Effector memory CD4-positive, alpha-beta T cell (primary cell): ENCODE data around the gene PTPRD.

ENCODE experiments used
- DNase-seq, 3 donors: peaks; one replicate each; pipeline ENCODE4 v3.0.0-alpha.2; 2020
- H3K27ac ChIP-seq: 2 replicates; pipeline ENCODE4 v1.7.0; 2013; ENCODE audit warnings: mild to moderate bottlenecking, low read length, moderate library complexity; ENCODE audit not compliant: insufficient read depth, poor library complexity, severe bottlenecking
- H3K27me3 ChIP-seq: replicated peaks from 2 replicates; pipeline ENCODE4 v1.7.0; 2013; ENCODE audit warnings: mild to moderate bottlenecking, low read length; ENCODE audit not compliant: insufficient read depth, control insufficient read depth, poor library complexity, severe bottlenecking
- H3K36me3 ChIP-seq: 2 replicates; pipeline ENCODE4 v1.7.0; 2013; ENCODE audit warnings: mild to moderate bottlenecking, low read length, moderate library complexity; ENCODE audit not compliant: control insufficient read depth, insufficient read depth
- H3K4me1 ChIP-seq: 2 replicates; pipeline ENCODE4 v1.7.0; 2013; ENCODE audit warnings: low read length, mild to moderate bottlenecking; ENCODE audit not compliant: control insufficient read depth, insufficient read depth, poor library complexity, severe bottlenecking
- H3K4me3 ChIP-seq: 2 replicates; pipeline ENCODE4 v1.7.0; 2013; ENCODE audit warnings: low read length, low read depth, mild to moderate bottlenecking; ENCODE audit not compliant: insufficient read depth, poor library complexity, severe bottlenecking
- H3K9me3 ChIP-seq: 2 replicates; pipeline ENCODE4 v1.7.0; 2013; ENCODE audit warnings: mild to moderate bottlenecking, low read length, moderate library complexity; ENCODE audit not compliant: control insufficient read depth

The PTPRD gene

GRCh38 chr9:9847750-9848149 is 765.1 kb downstream of the PTPRD start:
- Histone ChIP-seq H3K27me3 (no peaks in the 10 kb centered on the region), H3K4me3 (no peak overlapping the region), H3K9me3 (no peaks in the 10 kb centered on the region), H3K27ac (no peak overlapping the region), H3K36me3 (no peaks in the 10 kb centered on the region), H3K4me1 (no peaks in the 10 kb centered on the region)
- DNase-seq: no peak

DNA sequence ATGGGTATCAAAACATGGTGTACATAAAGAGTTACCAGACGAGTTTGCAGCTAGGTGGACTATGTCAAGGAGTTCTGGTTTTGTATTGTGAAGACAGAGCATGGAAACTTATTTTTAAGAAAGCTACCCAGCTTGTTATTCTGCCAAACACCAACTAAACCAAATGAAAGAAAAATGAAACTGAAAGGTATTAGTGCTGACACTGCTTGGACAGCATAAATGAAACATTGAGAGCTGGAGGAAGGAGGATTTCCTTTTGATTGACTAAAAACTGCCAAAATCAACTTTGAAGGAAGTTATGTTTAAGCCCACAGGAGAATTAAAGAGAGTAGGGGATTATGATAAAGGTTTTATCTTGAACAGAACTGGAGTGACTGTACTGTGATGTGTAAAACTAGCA is 766.2 kb downstream of the PTPRD start:
- Histone ChIP-seq H3K4me1 (no peaks in the 10 kb centered on the region), H3K27ac (no peak overlapping the region), H3K4me3 (no peak overlapping the region), H3K36me3 (no peaks in the 10 kb centered on the region), H3K9me3 (no peaks in the 10 kb centered on the region), H3K27me3 (no peaks in the 10 kb centered on the region)
- no peak for DNase-seq

DNA sequence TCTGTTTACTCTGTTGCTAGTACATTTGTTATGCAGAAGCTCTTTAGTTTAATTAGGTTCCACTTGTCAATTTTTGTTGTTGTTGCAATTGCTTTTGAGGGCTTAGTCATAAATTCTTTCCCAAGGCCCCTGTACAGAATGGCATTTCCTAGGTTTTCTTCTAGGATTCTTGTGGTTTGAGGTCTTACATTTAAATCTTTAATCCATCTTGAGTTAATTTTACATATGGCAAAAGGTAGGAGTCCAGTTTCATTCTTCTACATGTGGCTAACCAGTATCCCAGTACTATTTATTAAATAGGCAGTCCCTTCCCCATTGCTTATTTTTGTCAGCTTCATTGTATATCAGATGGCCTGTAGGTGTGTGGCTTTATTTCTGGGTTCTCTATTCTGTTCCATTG is 792.4 kb downstream of the PTPRD start:
- no peaks in the 10 kb centered on the region for H3K9me3 ChIP-seq
- no peak for DNase-seq
- no peaks in the 10 kb centered on the region for H3K27me3 ChIP-seq
- H3K27ac ChIP-seq: no peak overlapping the region
- H3K36me3 ChIP-seq: no peaks in the 10 kb centered on the region
- H3K4me1 ChIP-seq: no peaks in the 10 kb centered on the region
- no peak overlapping the region for H3K4me3 ChIP-seq

- Histone ChIP-seq H3K4me1 (no peaks in the 10 kb centered on the region), H3K27ac (no peak overlapping the region), H3K4me3 (no peak overlapping the region), H3K9me3 (no peaks in the 10 kb centered on the region), H3K36me3 (no peaks in the 10 kb centered on the region), H3K27me3 (no peaks in the 10 kb centered on the region)
- DNase-seq: no peak
Observed at GRCh38 chr9:9819886-9820285, 792.9 kb downstream of the PTPRD start.

- H3K27me3 ChIP-seq: no peaks in the 10 kb centered on the region
- DNase-seq: no peak
Observed at GRCh38 chr9:9817176-9817575, 795.6 kb downstream of the PTPRD start.

DNA sequence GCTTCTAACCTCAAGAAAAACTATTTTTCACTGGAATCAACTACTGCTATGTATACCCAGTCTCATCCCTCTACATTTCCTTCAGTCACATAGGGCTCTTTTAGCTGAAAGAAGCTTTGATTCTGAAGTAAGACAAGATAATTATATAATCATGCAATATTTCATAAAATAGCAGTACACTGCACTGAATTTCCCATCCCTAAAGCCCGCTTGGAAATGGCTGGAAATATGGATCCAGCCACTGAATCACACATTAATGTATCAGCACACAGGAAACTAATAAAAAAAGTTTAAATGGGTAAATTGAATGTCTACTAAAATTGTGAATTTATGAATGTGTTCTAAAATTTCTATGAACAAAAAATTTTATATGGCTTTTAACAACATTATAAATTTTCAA is 808.7 kb downstream of the PTPRD start:
- DNase-seq: no peak
- no peaks in the 10 kb centered on the region for H3K9me3 ChIP-seq
- no peak overlapping the region for H3K27ac ChIP-seq
- no peaks in the 10 kb centered on the region for H3K36me3 ChIP-seq
- H3K4me1 ChIP-seq: no peaks in the 10 kb centered on the region
- no peak overlapping the region for H3K4me3 ChIP-seq
- no peaks in the 10 kb centered on the region for H3K27me3 ChIP-seq

More at GRCh38 chr9:9817176-9817575, 795.6 kb downstream of the PTPRD start:
- H3K36me3 ChIP-seq: no peaks in the 10 kb centered on the region
- no peak overlapping the region for H3K27ac ChIP-seq
- H3K4me1 ChIP-seq: no peaks in the 10 kb centered on the region
- no peaks in the 10 kb centered on the region for H3K9me3 ChIP-seq
- no peak overlapping the region for H3K4me3 ChIP-seq

GRCh38 chr9:9799287-9799686 is 813.5 kb downstream of the PTPRD start:
- H3K4me1 ChIP-seq: no peaks in the 10 kb centered on the region
- DNase-seq: no peak
- H3K36me3 ChIP-seq: no peaks in the 10 kb centered on the region
- H3K9me3 ChIP-seq: no peaks in the 10 kb centered on the region
- no peak overlapping the region for H3K4me3 ChIP-seq
- H3K27ac ChIP-seq: no peak overlapping the region
- no peaks in the 10 kb centered on the region for H3K27me3 ChIP-seq

DNA sequence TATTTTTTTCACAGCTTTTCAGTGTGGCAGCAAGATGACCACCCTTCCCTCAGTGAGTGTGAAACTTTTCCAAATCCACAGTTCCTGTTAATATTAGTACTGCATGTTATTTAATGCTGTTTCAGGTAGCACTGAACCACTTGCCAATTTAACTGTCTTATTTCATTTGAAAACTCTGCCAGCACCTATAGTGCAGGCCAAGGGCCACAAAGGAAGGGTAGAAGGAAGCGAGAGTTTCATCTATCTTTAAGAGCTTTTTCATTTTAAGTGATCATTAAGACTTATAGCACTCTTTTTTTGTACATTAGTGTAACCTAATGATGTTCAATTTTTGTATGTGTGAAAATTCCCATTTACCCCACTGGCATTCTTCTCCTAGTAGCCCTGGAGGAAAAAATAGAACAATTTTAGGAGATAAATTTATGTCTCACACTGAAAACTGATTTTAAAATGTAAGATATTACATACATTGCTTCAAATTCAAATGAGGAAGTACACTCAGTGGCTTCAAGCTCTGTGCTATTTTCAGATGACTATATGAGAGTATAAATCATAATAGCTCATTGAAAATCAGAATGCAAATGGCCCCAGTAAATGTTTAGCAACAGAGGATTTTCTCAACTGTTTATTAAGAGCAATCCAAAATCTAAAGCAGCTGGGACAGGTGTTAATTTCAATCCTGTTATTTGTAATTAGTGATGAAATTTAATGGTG is 820.5 kb downstream of the PTPRD start:
- no peaks in the 10 kb centered on the region for H3K36me3 ChIP-seq
- no peak for DNase-seq
- no peaks in the 10 kb centered on the region for H3K27me3 ChIP-seq
- no peak overlapping the region for H3K27ac ChIP-seq
- no peak overlapping the region for H3K4me3 ChIP-seq
- H3K4me1 ChIP-seq: no peaks in the 10 kb centered on the region
- no peaks in the 10 kb centered on the region for H3K9me3 ChIP-seq

DNA sequence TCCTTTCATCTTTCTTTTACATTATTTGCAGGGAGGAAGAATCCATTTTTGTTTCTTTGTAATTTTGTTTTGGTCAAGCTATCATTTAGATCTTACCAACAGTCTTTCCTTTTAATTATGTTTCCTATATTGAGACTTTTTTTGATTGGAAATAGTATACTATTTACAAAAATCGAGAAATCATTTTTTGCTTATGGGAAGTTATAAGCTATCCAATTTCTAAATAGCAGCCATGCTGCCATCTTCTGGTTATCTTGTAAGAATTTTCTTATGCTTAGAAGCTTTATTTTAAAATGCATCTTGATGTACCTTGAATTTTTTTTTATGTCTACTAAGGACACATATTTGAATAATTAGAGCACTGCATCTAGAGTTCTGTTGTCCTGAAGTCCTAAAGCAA is 821.2 kb downstream of the PTPRD start:
- H3K9me3 ChIP-seq: no peaks in the 10 kb centered on the region
- no peaks in the 10 kb centered on the region for H3K4me1 ChIP-seq
- no peaks in the 10 kb centered on the region for H3K27me3 ChIP-seq
- H3K4me3 ChIP-seq: no peak overlapping the region
- H3K27ac ChIP-seq: no peak overlapping the region
- H3K36me3 ChIP-seq: no peaks in the 10 kb centered on the region
- no peak for DNase-seq

GRCh38 chr9:9790216-9790872 is 822.5 kb downstream of the PTPRD start:
- H3K9me3 ChIP-seq: no peaks in the 10 kb centered on the region
- DNase-seq: no peak
- H3K27ac ChIP-seq: no peak overlapping the region
- no peaks in the 10 kb centered on the region for H3K4me1 ChIP-seq
- H3K4me3 ChIP-seq: no peak overlapping the region
- no peaks in the 10 kb centered on the region for H3K27me3 ChIP-seq
- H3K36me3 ChIP-seq: no peaks in the 10 kb centered on the region
